ENCODE results near the gene PPFIA1.
"Not testable (repeated sequence)": the region's sequence is repeated elsewhere in the genome, so short reads cannot be mapped to it uniquely, and the experiment has no call there.

The PPFIA1 gene

GRCh38 chr11:70360211-70360610 is 89.7 kb downstream of the PPFIA1 start:
- no peak for FAIRE-seq

GRCh38 chr11:70364178-70364577 is 93.7 kb downstream of the PPFIA1 start:
- no peak for FAIRE-seq

- FAIRE-seq = no peak
Observed at GRCh38 chr11:70364745-70365543, 94.5 kb downstream of the PPFIA1 start.

- no peak for FAIRE-seq
Observed at GRCh38 chr11:70365544-70365927, 95.0 kb downstream of the PPFIA1 start.

GRCh38 chr11:70367071-70367470 is 96.6 kb downstream of the PPFIA1 start:
- FAIRE-seq = no peak

GRCh38 chr11:70368961-70369360 is 98.5 kb downstream of the PPFIA1 start:
- no peak for FAIRE-seq

- no peak for FAIRE-seq
Observed at GRCh38 chr11:70371241-70371640, 100.8 kb downstream of the PPFIA1 start.

- FAIRE-seq = no peak
Observed at GRCh38 chr11:70372076-70372475, 101.6 kb downstream of the PPFIA1 start.

GRCh38 chr11:70376621-70377020 is 106.1 kb downstream of the PPFIA1 start:
- FAIRE-seq = no peak

- FAIRE-seq = no peak
Observed at GRCh38 chr11:70377645-70378044, 107.2 kb downstream of the PPFIA1 start.

- no peak for FAIRE-seq
Observed at GRCh38 chr11:70378506-70379134, 108.1 kb downstream of the PPFIA1 start.

- FAIRE-seq = no peak
Observed at GRCh38 chr11:70381350-70381749, 110.9 kb downstream of the PPFIA1 start.

GRCh38 chr11:70381872-70382861 is 111.7 kb downstream of the PPFIA1 start:
- no peak for FAIRE-seq

GRCh38 chr11:70383664-70384565 is 113.4 kb downstream of the PPFIA1 start:
- no peak for FAIRE-seq

GRCh38 chr11:70384566-70385152 is 114.2 kb downstream of the PPFIA1 start:
- no peak for FAIRE-seq

- no peak for FAIRE-seq
Observed at GRCh38 chr11:70387564-70387963, 117.1 kb downstream of the PPFIA1 start.

- FAIRE-seq = no peak
Observed at GRCh38 chr11:70389201-70389600, 118.7 kb downstream of the PPFIA1 start.

GRCh38 chr11:70390882-70391281 is 120.4 kb downstream of the PPFIA1 start:
- FAIRE-seq = not testable (repeated sequence)

GRCh38 chr11:70394211-70394950 is 123.9 kb downstream of the PPFIA1 start:
- no peak for FAIRE-seq

GRCh38 chr11:70397336-70397982 is 127.0 kb downstream of the PPFIA1 start:
- FAIRE-seq = no peak

Data from G401.6 (cell line).